Amniotic epithelial cell (primary cell): ENCODE data around the gene EGFL6.
A peak's percentile ranks its signal among the peaks of the same experiment; 100 is the strongest.
"Not testable (repeated sequence)": the region's sequence is repeated elsewhere in the genome, so short reads cannot be mapped to it uniquely, and the experiment has no call there.

Source experiments
- DNase-seq: peaks from one replicate; pipeline ENCODE4 v3.0.0-alpha.2; 2010; ENCODE audit warnings: low read depth

The EGFL6 gene

GRCh38 chrX:13652850-13653693 lies 83.7 kb downstream of the EGFL6 start, which contains the start of gene TCEANC:
TSS of gene TCEANC (plus strand) at chrX:13653141. CDS start at chrX:13662509, 9,368 bp downstream.
- peak; percentile 95 for DNase-seq

- DNase-seq: no peak
These were observed 84.7 kb downstream of the EGFL6 start for GRCh38 chrX:13654116-13654515.

GRCh38 chrX:13655674-13656073 lies 86.3 kb downstream of the EGFL6 start:
- no peak for DNase-seq

GRCh38 chrX:13658602-13659001 lies 89.2 kb downstream of the EGFL6 start:
- peak; percentile 59 for DNase-seq

GRCh38 chrX:13659063-13659462 lies 89.7 kb downstream of the EGFL6 start:
- peak; percentile 86 for DNase-seq

GRCh38 chrX:13661735-13662288 lies 92.4 kb downstream of the EGFL6 start:
- peak; percentile 18 for DNase-seq

GRCh38 chrX:13662355-13662791 lies 93.0 kb downstream of the EGFL6 start:
- DNase-seq: peak; percentile 94

- DNase-seq: no peak
These were observed 94.6 kb downstream of the EGFL6 start for GRCh38 chrX:13664020-13664419.

GRCh38 chrX:13666836-13667235 lies 97.4 kb downstream of the EGFL6 start:
- DNase-seq: no peak

GRCh38 chrX:13667919-13668318 lies 98.5 kb downstream of the EGFL6 start:
- DNase-seq: no peak

- peak; percentile 97 for DNase-seq
These were observed 99.9 kb downstream of the EGFL6 start for GRCh38 chrX:13669246-13669737.

GRCh38 chrX:13669755-13670154 lies 100.4 kb downstream of the EGFL6 start:
- DNase-seq: not testable (repeated sequence)

- DNase-seq: no peak
These were observed 100.8 kb downstream of the EGFL6 start for GRCh38 chrX:13670197-13670596.

GRCh38 chrX:13673016-13673415 lies 103.6 kb downstream of the EGFL6 start:
- DNase-seq: no peak

- no peak for DNase-seq
These were observed 107.5 kb downstream of the EGFL6 start for GRCh38 chrX:13676885-13677284.

- not testable (repeated sequence) for DNase-seq
These were observed 110.3 kb downstream of the EGFL6 start for GRCh38 chrX:13679700-13680099.

GRCh38 chrX:13681595-13681994 lies 112.2 kb downstream of the EGFL6 start:
- DNase-seq: no peak
